HG02678 (cell line): Measurements from ENCODE around the gene UBE3D.
"Not testable (repeated sequence)": the region's sequence is repeated elsewhere in the genome, so short reads cannot be mapped to it uniquely, and the experiment has no call there.

Source experiments
- ATAC-seq: cut with Tn5 transposase; IDR thresholded peaks from one replicate; pipeline ENCODE4 v1.9.1; 2021; ENCODE audit warnings: mild to moderate bottlenecking, moderate library complexity; ENCODE audit not compliant: unreplicated experiment

The UBE3D gene

DNA sequence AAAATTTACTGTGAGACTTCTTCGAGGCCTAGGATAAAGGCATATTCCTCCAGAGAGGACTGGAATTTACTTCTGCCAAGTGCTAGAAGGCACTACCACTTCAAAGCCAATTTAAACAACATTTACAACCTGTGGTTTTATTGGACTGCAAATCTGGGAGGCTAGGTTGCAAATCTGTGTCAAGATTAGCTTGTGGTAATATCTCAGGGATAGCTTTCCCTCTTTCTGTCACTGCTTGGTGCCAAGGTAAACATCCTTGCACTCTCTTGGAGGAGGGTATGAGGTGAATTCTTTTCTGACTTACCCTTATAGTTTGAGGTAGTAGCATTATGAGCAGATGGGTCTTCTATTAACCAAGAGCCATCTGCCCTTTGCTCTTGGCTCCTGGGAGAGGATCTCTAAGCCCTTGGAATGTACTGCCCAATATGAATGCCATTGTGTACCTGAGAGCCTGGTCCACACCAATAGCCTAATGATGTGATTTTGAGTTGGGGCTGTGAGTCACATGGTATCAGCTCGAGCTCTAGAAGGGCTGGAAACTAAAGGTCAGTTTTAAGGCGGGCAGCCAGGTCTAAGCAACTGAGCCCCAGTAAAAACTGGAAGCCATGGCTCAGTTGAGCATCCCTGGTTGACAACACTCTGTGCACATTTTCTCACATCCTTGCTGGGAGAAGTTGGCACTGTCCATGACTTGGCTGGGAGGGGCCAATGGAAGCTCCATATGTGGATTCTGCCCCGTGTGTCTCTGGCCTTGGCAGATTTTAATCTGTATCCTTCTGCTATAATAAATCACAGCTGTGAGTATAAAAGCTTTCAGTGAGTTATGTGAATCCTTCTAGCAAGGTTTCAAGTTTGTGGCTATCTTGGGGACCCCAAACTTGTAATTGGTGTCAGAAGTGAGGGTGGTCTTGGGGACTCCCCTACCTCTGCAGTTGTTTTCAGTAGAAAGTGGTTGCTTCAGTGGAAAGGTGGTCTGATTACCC lies 188.1 kb downstream of the UBE3D start:
- ATAC-seq, result no peak

GRCh38 chr6:82875573-82876185 lies 190.0 kb downstream of the UBE3D start:
- no peak for ATAC-seq

- ATAC-seq, result no peak
These were observed 190.8 kb downstream of the UBE3D start for GRCh38 chr6:82874867-82875266.

DNA sequence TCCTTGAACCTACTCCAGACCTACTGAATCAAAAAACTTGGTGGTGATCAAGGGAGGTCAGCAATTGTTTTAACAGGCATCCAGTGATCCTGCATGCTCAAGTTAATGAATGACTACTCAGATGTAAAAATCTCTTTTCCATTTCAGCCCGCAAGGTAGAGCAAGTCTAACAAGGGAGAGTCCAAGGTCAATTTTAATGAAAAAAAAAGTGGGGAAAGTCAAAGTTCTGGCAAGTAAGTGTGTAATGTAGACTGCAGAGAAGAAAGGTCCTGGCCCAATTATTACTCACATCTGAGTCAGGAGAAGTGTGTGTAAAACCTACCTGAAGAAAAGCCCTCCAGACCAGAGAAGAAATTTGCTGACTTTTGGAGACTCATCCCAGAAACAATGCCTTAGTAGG lies 193.5 kb downstream of the UBE3D start:
- ATAC-seq, result no peak

DNA sequence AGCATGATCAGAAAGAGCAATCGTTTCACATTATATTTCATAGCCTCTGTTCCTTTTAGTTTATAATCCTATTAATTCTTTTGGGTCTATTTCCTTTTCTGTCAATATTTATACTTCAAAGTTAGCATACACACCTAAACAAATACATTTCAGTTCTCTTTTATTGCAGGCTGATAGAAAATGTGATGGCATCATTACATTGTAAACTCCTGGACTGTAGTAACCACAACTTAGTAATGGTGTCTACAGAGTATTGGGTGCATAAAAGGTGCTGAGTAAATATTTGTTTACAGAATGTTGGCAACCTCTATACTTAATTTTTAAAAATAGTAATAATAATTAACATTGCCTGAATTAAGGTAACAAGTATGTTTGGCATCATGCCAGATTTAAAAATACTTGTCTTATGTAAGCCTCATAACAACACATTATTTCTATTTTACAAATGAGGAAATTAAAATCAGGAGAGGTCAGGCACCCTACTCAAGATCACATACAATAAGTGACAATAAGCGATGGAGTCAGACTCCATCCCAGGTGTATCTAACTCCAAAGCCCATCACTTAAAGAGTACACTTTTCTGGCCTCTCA lies 195.0 kb downstream of the UBE3D start:
- no peak for ATAC-seq

DNA sequence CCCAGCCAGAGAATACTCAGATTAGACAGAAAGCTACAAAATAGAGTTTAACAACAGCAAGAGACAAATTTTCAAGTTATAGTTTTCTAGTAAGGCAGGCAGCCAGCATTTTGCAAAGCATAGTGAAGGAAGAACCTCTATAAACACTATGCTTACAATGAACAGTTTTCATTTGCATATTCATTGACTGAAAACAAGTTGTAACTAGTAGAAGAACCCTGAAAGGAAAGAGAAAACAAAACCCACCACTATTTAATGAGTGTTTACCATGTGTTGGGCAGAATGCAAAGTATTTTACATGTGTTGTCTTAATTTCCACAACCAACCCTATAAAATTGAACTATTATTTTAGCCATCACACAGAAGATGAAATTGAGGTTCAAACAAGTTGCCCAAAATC lies 196.1 kb downstream of the UBE3D start:
- ATAC-seq, result no peak

DNA sequence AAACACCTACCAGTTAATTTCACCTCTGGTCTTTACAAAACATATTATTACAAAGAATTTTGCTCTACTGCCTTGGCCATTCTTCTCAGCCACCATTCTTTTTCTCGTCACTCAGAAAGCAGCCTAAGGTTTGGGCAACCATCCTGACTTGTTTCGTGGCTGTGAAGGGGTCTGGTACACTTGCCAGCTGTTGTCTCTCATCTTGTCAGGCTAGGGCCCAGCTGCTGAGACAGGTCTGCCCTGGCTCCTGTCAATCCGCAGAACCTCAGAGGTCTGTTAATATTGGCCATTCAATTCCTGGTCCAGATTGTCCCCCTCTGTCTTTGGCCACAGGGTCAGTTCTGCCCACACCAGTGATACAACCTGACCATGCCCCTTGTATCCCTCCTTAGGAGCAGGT lies 197.7 kb downstream of the UBE3D start:
- no peak for ATAC-seq

DNA sequence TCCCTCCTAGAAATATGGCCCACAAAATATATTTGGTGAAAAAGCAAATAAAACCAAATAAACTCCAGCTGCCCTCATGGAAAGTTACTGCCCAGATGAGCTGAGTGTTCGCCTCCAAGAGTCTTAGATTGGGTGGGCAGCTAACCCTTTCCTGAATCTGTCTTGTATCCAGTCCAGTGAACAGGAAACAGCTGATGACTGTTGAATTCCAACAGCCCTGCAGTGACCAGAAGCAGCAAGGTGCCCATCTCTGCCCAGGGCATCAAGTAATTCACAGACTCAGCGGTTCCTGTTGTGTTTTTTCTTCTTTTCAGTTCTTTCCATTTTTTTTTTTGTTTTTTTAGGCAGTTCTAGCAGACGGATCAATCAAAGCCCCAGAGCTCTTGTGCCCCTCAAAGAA lies 199.2 kb downstream of the UBE3D start:
- ATAC-seq, result no peak

DNA sequence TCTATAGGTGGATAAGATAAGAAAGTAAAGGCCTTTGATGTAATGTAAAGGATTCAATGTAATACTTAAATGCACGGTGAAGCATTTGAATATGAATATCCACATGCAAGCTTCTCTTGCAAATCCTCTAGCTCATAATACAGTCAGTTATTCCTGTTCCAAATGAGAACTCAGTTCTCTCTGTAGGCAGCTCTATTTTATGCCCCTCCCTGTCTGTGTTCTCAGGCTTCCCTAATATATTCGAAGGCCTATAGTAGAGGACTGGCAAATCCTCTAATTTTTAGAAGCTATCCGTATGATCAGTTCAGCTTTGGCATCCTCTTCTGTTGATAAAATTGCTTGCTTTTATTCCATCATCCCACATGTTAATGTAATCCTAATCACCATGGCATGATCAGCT lies 200.2 kb downstream of the UBE3D start:
- ATAC-seq, result no peak

DNA sequence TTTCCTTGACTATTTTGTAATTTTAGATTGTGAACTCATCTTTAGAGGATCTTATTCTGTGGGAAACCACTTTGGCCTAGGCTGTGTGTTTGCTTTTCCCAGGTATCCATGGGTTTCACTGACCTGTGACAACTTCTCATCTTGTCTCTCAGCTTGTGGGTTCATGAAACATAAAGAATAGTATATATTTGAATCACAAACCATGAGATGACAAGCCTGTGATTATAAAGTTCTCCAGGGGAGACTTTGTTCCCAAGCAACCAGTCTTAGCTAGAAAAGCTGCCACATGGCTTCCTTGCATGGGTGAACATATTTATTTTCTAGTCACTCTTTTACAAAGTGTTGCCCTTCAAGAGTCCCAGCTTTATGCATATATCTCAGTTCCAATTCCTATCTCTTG lies 201.9 kb downstream of the UBE3D start:
- ATAC-seq, result no peak

- ATAC-seq, result no peak
These were observed 203.1 kb downstream of the UBE3D start for GRCh38 chr6:82862543-82862942.

DNA sequence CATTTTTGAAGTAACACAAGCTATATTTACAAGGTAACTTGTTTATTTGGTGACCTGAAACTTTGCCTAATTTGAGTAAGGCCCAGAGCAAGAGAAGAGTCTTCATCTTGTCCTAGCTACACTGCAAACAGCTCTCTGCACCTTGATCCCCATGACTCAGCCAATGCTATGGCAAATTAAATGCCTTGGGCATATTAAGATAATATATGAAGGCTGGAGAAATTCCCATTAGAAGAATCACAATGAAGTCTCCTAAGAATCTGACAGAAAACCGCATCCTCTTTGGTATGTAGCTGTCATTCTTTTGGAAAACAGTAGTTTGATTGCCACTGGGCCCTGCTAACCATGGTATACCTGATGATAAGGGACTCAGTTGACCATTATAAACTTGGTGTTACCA lies 204.5 kb downstream of the UBE3D start:
- no peak for ATAC-seq

- not testable (repeated sequence) for ATAC-seq
These were observed 209.6 kb downstream of the UBE3D start for GRCh38 chr6:82856077-82856476.

DNA sequence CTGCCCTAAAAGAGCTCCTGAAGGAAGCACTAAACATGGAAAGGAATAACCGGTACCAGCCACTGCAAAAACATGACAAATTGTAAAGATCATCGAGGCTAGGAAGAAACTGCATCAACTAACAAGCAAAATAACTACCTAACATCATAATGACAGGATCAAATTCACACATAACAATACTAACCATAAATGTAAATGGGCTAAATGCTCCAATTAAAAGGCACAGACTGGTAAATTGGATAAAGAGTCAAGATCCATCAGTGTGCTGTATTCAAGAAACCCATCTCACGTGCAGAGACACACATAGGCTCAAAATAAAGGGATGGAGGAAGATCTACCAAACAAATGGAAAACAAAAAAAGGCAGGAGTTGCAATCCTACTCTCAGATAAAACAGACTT lies 212.7 kb downstream of the UBE3D start:
- not testable (repeated sequence) for ATAC-seq

DNA sequence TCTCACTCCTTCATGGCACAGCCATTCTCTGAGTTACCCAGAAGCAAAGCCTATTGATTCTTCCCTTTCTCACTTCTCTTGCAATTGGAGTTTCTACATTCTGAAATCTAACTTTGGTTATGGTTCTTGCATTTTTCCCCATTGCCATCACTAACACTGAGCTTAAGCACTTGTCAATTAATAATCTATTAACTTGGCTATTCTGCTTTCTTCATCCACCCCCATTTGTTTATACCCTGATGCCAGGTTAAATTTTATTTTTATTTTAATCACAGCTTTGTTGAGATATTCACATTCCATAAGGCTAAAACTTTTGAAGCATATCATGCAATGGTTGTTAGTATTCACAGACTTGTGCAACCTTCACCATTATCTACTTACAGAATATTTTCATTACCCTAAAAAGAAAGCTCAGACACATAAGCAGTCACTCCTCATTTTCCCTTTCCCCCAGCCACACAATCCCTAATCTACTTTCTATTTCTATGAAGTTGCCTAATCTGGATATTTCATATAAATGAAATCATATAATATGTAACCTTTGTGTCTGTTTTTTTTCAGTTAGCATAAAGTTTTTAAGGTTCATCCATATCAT lies 222.3 kb downstream of the UBE3D start:
- no peak for ATAC-seq

DNA sequence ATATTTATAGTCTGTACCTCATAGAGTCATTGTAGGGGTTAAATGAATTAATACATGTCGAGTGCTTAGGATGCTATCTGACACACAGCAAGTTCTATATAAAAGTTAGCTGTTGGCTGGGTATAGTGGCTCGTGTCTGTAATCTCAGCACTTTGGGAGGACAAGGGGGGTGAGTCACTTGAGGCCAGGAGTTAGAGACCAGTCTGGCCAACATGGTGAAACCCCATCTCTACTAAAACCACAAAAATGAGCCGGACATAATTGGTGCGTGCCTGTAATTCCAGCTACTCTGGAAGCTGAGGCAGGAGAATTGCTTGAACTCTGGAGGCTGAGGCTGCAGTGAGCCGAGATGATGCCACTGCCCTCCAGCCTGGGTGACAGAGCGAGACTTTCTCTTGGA lies 222.9 kb downstream of the UBE3D start:
- ATAC-seq, result no peak
